H1 (cell line): ENCODE results near the gene LEFTY2. TPM values are rescaled to one million over a fixed set of nuclear protein-coding genes. Genes with fewer than 3 reads are reported as not detected.

ENCODE experiments used
- EZH2 ChIP-seq: fragments of 200-600 bp; sonication (generic); IDR thresholded peaks from 2 replicates; pipeline ENCODE4 v1.7.1; 2012; ENCODE audit warnings: low read depth, mild to moderate bottlenecking, moderate library complexity, low read length, inconsistent platforms; ENCODE audit not compliant: severe bottlenecking
- HDAC6 ChIP-seq: IDR thresholded peaks from one replicate; pipeline ENCODE4 v1.7.1; 2012; ENCODE audit warnings: low read depth, mild to moderate bottlenecking, inconsistent platforms, low read length, moderate library complexity
- JUND ChIP-seq: IDR thresholded peaks from 2 replicates; pipeline ENCODE4 v1.6.1; 2011; ENCODE audit warnings: mild to moderate bottlenecking, improper control_type of control experiment, low read length
- SIX5 ChIP-seq: IDR thresholded peaks from 2 replicates; pipeline ENCODE4 v1.6.1; 2011; ENCODE audit warnings: mild to moderate bottlenecking, low read depth, low read length
- TAF7 ChIP-seq: optimal IDR thresholded peaks from 2 replicates; pipeline ENCODE3; 2011; ENCODE audit warnings: low read depth, mild to moderate bottlenecking, inconsistent platforms, low read length, moderate library complexity, borderline replicate concordance
- polyA plus RNA-seq, 7 experiments: library from polyadenylated mRNA; depleted of rRNA in 3 of 7; stranded (reverse) in 5 of 7; unstranded in 2 of 7; fragments of >200 nt in 5 of 7; fragments of 200-250 nt in 2 of 7; gene quantifications; 1 replicate in 5 of 7; 2 replicates in 1 of 7; 4 replicates in 1 of 7; pipeline versions ENCODE4 v1.2.1 to v1.2.3, GENCODE V29; 2011 to 2013; ENCODE audit warnings: missing spikeins in 2 of 7, mixed read lengths in 2 of 7
- total RNA-seq: library from RNA; stranded (reverse); fragmentation: NEBNext Ultra II Directional; extraction: Animal tissue kit (Norgen Biotek cat#: 25700); gene quantifications from 2 replicates; pipeline ENCODE4 v1.2.1, GENCODE V29; 2021
- TF ChIP-seq, protein P1 (sequence below): IDR thresholded peaks from 2 replicates; pipeline ENCODE4 v1.6.1; 2012; ENCODE audit warnings: inconsistent platforms

The LEFTY2 gene
- total and polyA plus RNA-seq, 2 of the 8 experiments (the other 6 are each of a cell fraction or from before 2014, with no cell fraction given) = 2.6 to 4.3 TPM

DNA sequence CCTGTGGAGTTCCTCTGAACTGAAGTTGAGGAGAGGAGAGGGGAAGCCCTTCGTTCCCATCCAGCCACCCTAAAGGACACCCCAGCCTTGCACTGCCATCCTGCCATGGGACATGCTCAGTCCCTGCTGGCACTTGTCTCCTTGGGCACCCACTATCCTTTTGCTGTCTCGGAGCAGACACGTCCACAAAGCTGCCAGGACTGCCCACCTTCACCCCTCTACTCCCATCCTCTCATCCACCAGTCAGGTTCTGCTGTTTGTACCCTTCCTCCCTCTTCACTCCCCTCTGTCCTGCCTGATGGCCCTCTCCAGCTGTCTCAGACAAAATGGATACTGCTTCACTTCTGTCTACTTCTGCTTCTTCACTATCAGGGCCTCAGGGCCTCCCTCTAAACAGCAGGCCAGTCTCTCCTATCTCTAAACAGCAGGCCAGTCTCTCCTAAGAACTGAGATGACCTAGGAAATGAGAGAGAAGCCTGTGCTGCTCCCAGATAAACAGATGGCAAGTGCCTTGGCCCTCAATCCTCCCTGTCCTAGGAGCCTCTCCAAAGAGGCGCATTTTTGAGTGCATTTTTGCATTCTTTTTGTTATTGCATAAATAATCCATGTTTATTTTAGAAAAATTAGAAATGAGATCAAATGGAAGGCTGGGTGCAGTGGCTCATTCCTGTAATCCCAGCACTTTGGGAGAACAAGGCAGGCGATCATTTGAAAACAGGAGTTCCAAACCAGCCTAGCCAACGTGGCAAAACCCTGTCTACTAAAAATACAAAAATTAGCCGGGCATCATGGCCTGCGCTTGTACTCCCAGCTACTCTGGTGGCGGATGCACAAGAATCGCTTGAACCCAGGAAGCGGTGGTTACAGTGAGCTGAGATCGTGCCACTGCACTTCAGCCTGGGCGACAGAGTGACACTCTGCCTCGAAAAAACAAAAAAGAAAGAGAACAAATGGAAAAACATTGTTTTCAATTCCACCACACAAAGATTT is 12.5 kb downstream of the LEFTY2 start (continued):
- TF ChIP-seq, protein P1, sequence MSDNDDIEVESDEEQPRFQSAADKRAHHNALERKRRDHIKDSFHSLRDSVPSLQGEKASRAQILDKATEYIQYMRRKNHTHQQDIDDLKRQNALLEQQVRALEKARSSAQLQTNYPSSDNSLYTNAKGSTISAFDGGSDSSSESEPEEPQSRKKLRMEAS = no peak
- no peak for TF ChIP-seq HDAC6
- no peak for TF ChIP-seq EZH2
- no peak for TF ChIP-seq JUND
- no peak for TF ChIP-seq TAF7
- TF ChIP-seq SIX5 = no peak
